ENCODE measurements around the gene SAPCD2. TPM values are rescaled to one million over a fixed set of nuclear protein-coding genes. Genes with fewer than 3 reads are reported as not detected.

SAPCD2 gene
- total RNA-seq, 2 donors from 2014 or later: 7.2 to 17.2 TPM

DNA sequence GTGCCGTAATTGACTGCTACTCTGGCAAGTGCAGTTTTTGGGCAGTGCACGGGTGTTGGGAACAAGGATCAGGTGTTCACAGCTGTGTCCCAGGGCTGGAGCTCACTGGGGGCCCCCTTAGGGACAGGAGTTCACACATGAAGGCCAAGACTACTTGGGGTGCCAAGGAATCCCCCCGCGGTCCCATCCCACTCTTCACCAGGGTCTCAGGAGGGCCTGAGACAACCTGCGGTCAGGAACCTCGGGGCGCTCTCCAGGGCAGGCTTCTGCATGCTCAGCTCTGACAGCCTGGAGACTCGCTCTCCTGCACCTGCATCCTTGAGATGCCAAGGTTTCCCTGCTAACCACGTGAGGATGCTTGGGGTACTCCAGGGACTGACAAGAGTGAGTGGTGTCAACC, 14.2 kb upstream of the SAPCD2 start:
- Histone ChIP-seq H3K4me3 (no peak overlapping the region), H3K9me3 (no peaks in the 10 kb centered on the region), H3K4me1 (replicated peaks) (peaks cover 4% of the 10 kb centered on the region), H3K27me3 (replicated peaks; ENCODE audit: insufficient read depth) (no peaks in the 10 kb centered on the region), H3K27ac (no peak overlapping the region), H3K36me3 (no peaks in the 10 kb centered on the region)
- intact Hi-C loops (cut with DNase I): no loop called here
- TF ChIP-seq POLR2A (IDR thresholded peaks at IDR 0.05) (no peak), POLR2AphosphoS5 (IDR thresholded peaks at IDR 0.05) (no peak)
- TF ChIP-seq, protein P1, sequence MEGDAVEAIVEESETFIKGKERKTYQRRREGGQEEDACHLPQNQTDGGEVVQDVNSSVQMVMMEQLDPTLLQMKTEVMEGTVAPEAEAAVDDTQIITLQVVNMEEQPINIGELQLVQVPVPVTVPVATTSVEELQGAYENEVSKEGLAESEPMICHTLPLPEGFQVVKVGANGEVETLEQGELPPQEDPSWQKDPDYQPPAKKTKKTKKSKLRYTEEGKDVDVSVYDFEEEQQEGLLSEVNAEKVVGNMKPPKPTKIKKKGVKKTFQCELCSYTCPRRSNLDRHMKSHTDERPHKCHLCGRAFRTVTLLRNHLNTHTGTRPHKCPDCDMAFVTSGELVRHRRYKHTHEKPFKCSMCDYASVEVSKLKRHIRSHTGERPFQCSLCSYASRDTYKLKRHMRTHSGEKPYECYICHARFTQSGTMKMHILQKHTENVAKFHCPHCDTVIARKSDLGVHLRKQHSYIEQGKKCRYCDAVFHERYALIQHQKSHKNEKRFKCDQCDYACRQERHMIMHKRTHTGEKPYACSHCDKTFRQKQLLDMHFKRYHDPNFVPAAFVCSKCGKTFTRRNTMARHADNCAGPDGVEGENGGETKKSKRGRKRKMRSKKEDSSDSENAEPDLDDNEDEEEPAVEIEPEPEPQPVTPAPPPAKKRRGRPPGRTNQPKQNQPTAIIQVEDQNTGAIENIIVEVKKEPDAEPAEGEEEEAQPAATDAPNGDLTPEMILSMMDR (IDR thresholded peaks at IDR 0.05): no peak
- WGBS: 75% methylated on average over 9 of the region's 9 CpGs
- DNase-seq (ENCODE audit: low spot score): no peak

DNA sequence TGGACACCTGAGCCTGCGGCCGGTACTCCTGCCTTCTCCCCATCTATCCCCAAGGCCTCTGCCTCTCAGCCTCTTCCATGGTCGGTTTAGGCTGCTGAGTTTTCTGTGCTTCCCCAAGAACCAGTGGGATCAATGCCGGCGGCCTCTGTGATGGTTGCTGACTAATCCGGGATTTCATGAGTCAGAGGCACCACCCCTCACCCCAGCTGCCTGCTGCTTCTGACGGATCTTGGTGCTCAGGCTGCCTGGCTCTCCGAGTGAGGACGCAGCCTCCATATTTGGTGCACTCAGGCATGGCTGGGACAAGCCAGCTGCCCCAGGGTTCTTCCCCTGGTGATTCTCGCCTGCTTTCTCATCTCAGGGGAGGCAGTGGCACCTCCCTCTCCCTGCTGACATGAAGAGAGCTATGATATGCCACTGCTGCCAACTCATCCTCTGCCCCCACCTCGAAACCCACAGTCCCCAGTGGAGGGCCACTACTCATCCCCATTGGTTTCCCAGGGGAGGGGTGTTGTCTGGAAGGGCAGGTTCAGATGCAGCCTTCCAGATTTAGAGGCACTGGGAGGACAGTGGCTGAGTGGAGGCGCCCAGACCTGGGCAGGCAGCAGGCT, 13.1 kb upstream of the SAPCD2 start:
- no peaks in the 10 kb centered on the region for H3K9me3 ChIP-seq
- peak overlapping the region in 1 of 2 donors; percentile 36 for H3K27ac ChIP-seq
- no peak overlapping the region for H3K4me3 ChIP-seq
- TF ChIP-seq, protein P1 (IDR thresholded peaks at IDR 0.05): no peak
- TF ChIP-seq POLR2AphosphoS5 (IDR thresholded peaks at IDR 0.05) (no peak), POLR2A (IDR thresholded peaks at IDR 0.05) (no peak)
- H3K4me1 ChIP-seq (replicated peaks): peaks cover 3% of the 10 kb centered on the region
- DNase-seq (ENCODE audit: low spot score): no peak
- H3K27me3 ChIP-seq (replicated peaks; ENCODE audit: insufficient read depth): no peaks in the 10 kb centered on the region
- intact Hi-C loops (cut with DNase I): no loop called here
- WGBS: 64% methylated on average over 9 of the region's 12 CpGs
- H3K36me3 ChIP-seq: no peaks in the 10 kb centered on the region

DNA sequence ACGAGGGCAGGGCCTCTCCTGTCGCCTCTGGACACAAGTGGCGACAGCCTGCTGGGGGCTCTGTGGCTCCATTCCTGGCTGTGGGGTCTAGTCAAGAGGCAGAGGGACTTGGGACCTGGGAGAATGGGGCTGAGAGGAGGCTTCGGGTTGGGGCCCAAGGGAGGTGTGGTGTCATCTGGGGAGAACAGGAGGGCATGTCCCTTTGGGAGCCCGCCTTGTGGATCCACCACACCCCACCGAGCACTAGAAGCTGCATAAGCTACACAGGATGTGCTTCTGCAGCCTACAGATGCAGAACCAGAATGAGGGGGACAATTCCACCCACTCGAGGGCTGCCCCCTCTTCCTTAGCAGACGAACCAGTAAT, 12.6 kb upstream of the SAPCD2 start:
- peaks cover 6% of the 10 kb centered on the region for H3K4me1 ChIP-seq (replicated peaks)
- 94% methylated on average over 8 of the region's 8 CpGs for WGBS
- TF ChIP-seq, protein P1 (IDR thresholded peaks at IDR 0.05): no peak
- TF ChIP-seq POLR2A (IDR thresholded peaks at IDR 0.05): no peak
- TF ChIP-seq POLR2AphosphoS5 (IDR thresholded peaks at IDR 0.05): no peak
- no peak overlapping the region for H3K4me3 ChIP-seq
- intact Hi-C loops (cut with DNase I): no loop called here
- no peaks in the 10 kb centered on the region for H3K36me3 ChIP-seq
- no peaks in the 10 kb centered on the region for H3K27me3 ChIP-seq (replicated peaks; ENCODE audit: insufficient read depth)
- DNase-seq (ENCODE audit: low spot score): no peak
- peak overlapping the region in 1 of 2 donors; percentile 36 for H3K27ac ChIP-seq
- H3K9me3 ChIP-seq: no peaks in the 10 kb centered on the region

GRCh38 chr9:137082222-137082924, 12.0 kb upstream of the SAPCD2 start:
- Histone ChIP-seq H3K27me3 (replicated peaks; ENCODE audit: insufficient read depth) (no peaks in the 10 kb centered on the region), H3K4me1 (replicated peaks) (peaks cover 6% of the 10 kb centered on the region), H3K9me3 (no peaks in the 10 kb centered on the region), H3K4me3 (no peak overlapping the region), H3K27ac (no peak overlapping the region), H3K36me3 (no peaks in the 10 kb centered on the region)
- no peak for DNase-seq (ENCODE audit: low spot score)
- TF ChIP-seq POLR2AphosphoS5 (IDR thresholded peaks at IDR 0.05): no peak
- intact Hi-C loops (cut with DNase I): no loop called here
- WGBS: 95% methylated on average over 16 of the region's 16 CpGs

DNA sequence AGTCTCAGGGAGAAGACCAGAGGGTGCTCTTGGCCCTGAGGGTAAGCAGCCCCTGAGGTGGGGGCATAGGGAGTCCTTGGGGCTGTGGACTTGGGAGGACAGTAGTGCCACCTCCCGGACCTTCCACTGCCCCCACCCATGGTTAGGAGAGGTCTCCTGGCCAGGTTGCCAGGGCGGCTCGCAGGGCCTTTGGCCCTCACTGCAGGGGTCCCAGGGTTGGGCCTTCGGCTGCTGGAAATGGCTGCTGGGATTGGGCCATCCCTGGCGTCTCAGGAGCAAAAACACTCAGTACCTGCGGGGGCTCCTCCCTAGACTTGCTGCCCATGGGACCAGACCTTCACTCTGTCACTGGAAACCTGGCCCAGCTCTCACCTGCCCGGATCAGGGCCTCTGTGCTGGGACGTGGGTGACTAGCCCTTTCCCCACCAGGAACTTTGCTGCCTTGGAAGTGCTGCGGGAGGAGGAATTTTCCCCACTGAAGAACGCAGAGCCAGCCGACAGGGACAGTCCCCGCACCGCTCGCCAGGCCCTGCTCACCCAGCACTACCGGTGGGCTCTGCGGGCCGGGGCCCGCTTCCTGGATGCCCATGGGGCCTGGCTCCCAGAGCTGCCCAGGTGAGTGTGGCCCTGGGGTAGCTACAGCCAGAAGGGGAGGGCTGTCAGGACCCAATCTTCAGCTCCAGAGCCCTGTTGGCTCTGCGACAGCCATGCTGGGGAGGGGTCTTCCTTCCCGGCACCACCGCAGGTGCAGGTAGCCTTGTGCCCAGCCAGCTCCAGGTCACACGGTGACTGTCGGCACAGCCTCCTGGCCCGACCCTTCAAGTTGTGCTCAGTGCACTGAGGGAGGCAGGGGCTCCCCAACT, 10.1 kb upstream of the SAPCD2 start:
- H3K4me1 ChIP-seq (replicated peaks): peaks cover 6% of the 10 kb centered on the region
- no peaks in the 10 kb centered on the region for H3K36me3 ChIP-seq
- TF ChIP-seq POLR2AphosphoS5 (IDR thresholded peaks at IDR 0.05): no peak
- TF ChIP-seq, protein P1 (IDR thresholded peaks at IDR 0.05): no peak
- TF ChIP-seq POLR2A (IDR thresholded peaks at IDR 0.05): no peak
- 90% methylated on average over 23 of the region's 24 CpGs for WGBS
- H3K27ac ChIP-seq: no peak overlapping the region
- no peak overlapping the region for H3K4me3 ChIP-seq
- no peak for DNase-seq (ENCODE audit: low spot score)
- H3K9me3 ChIP-seq: no peaks in the 10 kb centered on the region
- intact Hi-C loops (cut with DNase I): no loop called here
- H3K27me3 ChIP-seq (replicated peaks; ENCODE audit: insufficient read depth): no peaks in the 10 kb centered on the region

Measured in prostate gland (tissue), 2 donors.